ENCODE data around the gene SLC2A11.

SLC2A11 gene

DNA sequence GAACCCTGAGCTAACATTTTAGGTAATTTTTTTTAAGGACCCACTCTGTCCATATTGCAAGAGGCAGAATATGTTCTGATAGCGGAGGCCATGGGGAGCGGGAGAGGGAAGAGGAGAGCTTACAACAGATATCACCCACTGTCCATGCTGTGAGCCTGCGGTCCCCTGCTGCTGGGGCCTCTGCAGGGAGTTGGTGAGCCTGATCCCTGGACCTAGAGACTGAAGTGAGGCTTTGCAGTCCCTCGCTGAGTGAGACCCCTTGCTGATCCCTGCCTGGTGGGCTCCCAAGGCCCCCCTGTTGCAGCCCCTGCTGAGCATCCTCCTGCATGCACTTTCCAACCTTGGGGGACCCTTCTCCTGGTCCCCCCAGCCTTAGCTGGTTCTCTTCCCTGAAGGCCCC, 49.0 kb downstream of the SLC2A11 start:
- TF ChIP-seq TCF12 (IDR thresholded peaks at IDR 0.05; ENCODE audit: low read depth) (no peak), RAD21 (IDR thresholded peaks at IDR 0.05; ENCODE audit: low read depth) (no peak)

DNA sequence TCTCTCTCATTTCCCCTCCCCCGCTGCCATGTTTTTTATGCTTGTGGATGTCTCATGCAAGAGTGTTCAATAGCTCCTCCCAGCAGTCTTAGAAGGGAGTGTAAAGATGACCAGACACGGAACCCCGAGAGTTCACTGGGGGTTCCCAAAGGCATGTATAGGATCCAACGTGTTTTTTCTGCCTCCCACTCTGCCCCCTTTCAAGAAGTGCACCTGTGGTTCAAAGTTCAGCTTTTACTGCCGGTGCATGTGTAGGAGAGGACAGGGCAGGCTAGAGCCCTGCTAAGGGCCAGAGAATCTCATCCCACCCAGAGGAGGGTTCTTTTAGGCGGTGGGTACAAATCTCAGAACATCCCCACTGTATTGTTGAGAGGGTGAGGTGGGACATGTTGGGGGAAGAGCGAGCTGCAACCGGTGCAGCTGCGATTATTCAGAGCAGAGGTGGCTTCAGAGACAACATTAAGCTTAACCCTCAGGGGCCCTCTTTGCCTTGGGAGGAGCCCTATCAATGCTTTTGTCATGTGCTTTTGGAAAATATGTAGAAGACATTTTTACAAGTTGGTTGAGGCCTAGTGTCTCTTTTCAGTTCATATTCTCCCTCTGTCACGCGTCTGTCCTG, 51.0 kb downstream of the SLC2A11 start:
- TF ChIP-seq FOXM1 (IDR thresholded peaks at IDR 0.05; ENCODE audit: borderline replicate concordance, low read depth) = no peak

- TF ChIP-seq CEBPB (IDR thresholded peaks at IDR 0.05) = no peak
- TF ChIP-seq EP300 (IDR thresholded peaks at IDR 0.05; ENCODE audit: borderline replicate concordance) = no peak
- no peak for TF ChIP-seq TEAD4 (IDR thresholded peaks at IDR 0.05)
- TF ChIP-seq ZBTB7A (IDR thresholded peaks at IDR 0.05; ENCODE audit: low read depth) = no peak
- TF ChIP-seq MAX (IDR thresholded peaks at IDR 0.05) = no peak
- no peak for TF ChIP-seq FOXM1 (IDR thresholded peaks at IDR 0.05; ENCODE audit: borderline replicate concordance, low read depth)
- no peak for TF ChIP-seq NFIC (IDR thresholded peaks at IDR 0.05)
- TF ChIP-seq RAD21 (IDR thresholded peaks at IDR 0.05; ENCODE audit: low read depth) = no peak
- no peak for TF ChIP-seq TAF1 (IDR thresholded peaks at IDR 0.05; ENCODE audit: low read depth)
- TF ChIP-seq, protein P1, sequence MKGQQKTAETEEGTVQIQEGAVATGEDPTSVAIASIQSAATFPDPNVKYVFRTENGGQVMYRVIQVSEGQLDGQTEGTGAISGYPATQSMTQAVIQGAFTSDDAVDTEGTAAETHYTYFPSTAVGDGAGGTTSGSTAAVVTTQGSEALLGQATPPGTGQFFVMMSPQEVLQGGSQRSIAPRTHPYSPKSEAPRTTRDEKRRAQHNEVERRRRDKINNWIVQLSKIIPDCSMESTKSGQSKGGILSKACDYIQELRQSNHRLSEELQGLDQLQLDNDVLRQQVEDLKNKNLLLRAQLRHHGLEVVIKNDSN (IDR thresholded peaks at IDR 0.05) = no peak
- TF ChIP-seq TCF12 (IDR thresholded peaks at IDR 0.05; ENCODE audit: low read depth) = no peak
- no peak for TF ChIP-seq REST (IDR thresholded peaks at IDR 0.05; ENCODE audit: low read depth)
- no peak for TF ChIP-seq EGR1 (IDR thresholded peaks at IDR 0.05)
- TF ChIP-seq YY1 (IDR thresholded peaks at IDR 0.05; ENCODE audit: low read depth) = no peak
- TF ChIP-seq CREB1 (IDR thresholded peaks at IDR 0.05; ENCODE audit: low read depth) = no peak
These were observed 51.7 kb downstream of the SLC2A11 start for GRCh38 chr22:23909296-23909898.

DNA sequence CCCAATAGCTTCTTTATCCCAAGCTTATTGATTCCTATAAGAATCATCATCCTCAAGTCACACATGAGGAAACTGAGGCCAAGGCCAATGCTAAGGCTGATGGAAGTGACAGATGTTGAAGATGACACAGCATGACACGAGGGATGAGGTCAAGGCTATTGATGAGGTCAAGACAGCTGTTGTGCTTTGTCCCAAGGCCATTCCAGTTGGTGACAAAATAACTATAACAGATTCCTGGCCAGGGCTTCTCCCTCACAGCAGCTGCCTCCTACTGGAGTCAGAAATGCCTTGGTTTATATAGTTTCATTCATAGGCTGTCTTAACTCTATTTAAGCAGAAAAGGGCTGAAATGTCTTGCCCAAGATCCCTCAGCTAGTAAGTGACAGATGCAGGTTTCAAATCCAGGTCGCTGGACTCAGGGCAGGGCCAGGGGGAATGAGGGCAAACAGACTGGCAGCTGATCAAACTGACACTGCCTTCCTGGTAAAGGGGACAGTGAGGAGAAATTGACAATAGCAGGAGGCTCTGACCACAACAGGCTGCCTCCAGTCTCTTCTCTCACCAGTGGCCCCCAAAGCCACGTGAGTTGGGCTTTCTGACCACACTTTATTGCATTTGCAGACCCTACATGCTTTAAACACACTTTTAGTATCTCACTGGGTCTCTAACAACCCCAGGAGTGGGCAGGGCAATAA, 53.0 kb downstream of the SLC2A11 start:
- TF ChIP-seq CREB1 (IDR thresholded peaks at IDR 0.05; ENCODE audit: low read depth) = no peak
- no peak for TF ChIP-seq CEBPB (IDR thresholded peaks at IDR 0.05)
- no peak for TF ChIP-seq TAF1 (IDR thresholded peaks at IDR 0.05; ENCODE audit: low read depth)
- no peak for TF ChIP-seq MAX (IDR thresholded peaks at IDR 0.05)
- no peak for TF ChIP-seq YY1 (IDR thresholded peaks at IDR 0.05; ENCODE audit: low read depth)
- TF ChIP-seq FOXM1 (IDR thresholded peaks at IDR 0.05; ENCODE audit: borderline replicate concordance, low read depth) = no peak
- TF ChIP-seq, protein P1 (IDR thresholded peaks at IDR 0.05) = no peak
- TF ChIP-seq TCF12 (IDR thresholded peaks at IDR 0.05; ENCODE audit: low read depth) = no peak
- TF ChIP-seq TEAD4 (IDR thresholded peaks at IDR 0.05) = no peak
- no peak for TF ChIP-seq ZBTB7A (IDR thresholded peaks at IDR 0.05; ENCODE audit: low read depth)
- TF ChIP-seq EP300 (IDR thresholded peaks at IDR 0.05; ENCODE audit: borderline replicate concordance) = no peak
- no peak for TF ChIP-seq NFIC (IDR thresholded peaks at IDR 0.05)
- no peak for TF ChIP-seq RAD21 (IDR thresholded peaks at IDR 0.05; ENCODE audit: low read depth)
- no peak for TF ChIP-seq REST (IDR thresholded peaks at IDR 0.05; ENCODE audit: low read depth)
- TF ChIP-seq EGR1 (IDR thresholded peaks at IDR 0.05) = no peak

GRCh38 chr22:23911318-23911980, 53.8 kb downstream of the SLC2A11 start:
- no peak for TF ChIP-seq REST (IDR thresholded peaks at IDR 0.05; ENCODE audit: low read depth)
- TF ChIP-seq, protein P1 (IDR thresholded peaks at IDR 0.05) = no peak
- TF ChIP-seq TAF1 (IDR thresholded peaks at IDR 0.05; ENCODE audit: low read depth) = no peak

All from Ishikawa (cell line).